HG03575 (cell line): ENCODE data around the gene ADAMTSL1.

Experiments used
- ATAC-seq: cut with Tn5 transposase; IDR thresholded peaks from one replicate; pipeline ENCODE4 v1.9.1; 2021; ENCODE audit not compliant: unreplicated experiment, insufficient number of reproducible peaks, low FRiP score; ENCODE audit errors: extremely low read depth

The ADAMTSL1 gene

DNA sequence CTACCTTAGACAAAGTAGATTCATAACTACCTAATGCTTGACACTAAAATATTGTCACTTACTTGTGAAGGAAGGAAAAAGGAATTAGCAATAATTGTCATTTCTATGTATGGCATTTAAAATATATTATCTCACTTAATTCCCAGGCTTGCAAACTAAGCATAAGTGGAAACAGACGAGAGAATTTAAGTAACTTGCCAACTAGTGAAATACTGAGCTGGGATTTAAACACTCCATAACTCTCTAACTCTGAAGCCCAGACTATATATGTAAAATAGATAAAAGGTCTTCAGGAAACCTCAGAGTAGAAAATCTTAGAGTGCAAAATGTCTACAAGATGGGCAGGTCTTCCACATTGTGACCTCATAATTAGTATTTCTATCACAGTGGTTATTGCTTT is 301.3 kb downstream of the ADAMTSL1 start:
- no peak for ATAC-seq

DNA sequence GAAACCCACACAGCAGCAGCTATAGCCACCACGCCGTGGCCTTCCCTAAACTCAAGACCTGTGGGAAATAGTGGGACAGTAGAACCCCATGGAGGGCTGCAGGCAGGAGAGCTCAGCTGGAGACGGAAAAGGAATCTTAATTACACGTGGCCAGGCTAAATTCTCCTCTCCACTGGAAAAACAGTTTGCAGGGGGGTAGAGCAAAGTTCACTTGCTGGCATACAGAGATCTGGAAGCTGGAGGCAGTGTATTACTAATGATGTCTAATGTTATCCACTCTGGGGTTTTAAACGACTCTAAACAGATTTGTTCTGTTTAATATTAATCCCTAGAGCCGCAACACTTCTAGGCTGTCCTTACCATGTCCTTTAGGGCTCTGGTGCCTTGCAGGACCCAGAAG is 302.0 kb downstream of the ADAMTSL1 start:
- ATAC-seq: no peak

DNA sequence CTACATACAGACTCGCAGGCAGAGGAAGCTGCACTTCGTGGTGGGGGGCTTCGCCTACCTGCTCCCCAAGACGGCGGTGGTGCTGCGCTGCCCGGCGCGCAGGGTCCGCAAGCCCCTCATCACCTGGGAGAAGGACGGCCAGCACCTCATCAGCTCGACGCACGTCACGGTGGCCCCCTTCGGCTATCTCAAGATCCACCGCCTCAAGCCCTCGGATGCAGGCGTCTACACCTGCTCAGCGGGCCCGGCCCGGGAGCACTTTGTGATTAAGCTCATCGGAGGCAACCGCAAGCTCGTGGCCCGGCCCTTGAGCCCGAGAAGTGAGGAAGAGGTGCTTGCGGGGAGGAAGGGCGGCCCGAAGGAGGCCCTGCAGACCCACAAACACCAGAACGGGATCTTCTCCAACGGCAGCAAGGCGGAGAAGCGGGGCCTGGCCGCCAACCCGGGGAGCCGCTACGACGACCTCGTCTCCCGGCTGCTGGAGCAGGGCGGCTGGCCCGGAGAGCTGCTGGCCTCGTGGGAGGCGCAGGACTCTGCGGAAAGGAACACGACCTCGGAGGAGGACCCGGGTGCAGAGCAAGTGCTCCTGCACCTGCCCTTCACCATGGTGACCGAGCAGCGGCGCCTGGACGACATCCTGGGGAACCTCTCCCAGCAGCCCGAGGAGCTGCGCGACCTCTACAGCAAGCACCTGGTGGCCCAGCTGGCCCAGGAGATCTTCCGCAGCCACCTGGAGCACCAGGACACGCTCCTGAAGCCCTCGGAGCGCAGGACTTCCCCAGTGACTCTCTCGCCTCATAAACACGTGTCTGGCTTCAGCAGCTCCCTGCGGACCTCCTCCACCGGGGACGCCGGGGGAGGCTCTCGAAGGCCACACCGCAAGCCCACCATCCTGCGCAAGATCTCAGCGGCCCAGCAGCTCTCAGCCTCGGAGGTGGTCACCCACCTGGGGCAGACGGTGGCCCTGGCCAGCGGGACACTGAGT is 303.2 kb downstream of the ADAMTSL1 start:
- ATAC-seq: no peak

DNA sequence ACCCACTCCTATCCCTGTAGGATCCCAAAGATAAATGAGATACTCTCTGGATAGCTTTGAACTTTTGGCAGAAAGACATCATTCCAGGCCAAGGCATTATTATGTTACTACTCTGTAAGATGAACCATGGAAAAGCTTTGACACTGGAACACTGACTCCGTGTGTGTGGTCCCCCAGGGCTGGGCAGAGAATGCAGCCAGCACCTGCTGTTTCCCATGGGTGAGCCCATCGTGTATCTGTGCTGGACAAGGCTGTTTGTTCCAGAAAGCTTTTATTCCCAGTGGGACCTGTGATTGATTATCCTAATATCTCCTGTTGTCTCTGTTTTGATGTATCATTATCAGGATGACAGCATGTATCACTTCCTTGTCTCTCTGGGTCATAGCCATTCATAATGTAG is 304.2 kb downstream of the ADAMTSL1 start:
- no peak for ATAC-seq

DNA sequence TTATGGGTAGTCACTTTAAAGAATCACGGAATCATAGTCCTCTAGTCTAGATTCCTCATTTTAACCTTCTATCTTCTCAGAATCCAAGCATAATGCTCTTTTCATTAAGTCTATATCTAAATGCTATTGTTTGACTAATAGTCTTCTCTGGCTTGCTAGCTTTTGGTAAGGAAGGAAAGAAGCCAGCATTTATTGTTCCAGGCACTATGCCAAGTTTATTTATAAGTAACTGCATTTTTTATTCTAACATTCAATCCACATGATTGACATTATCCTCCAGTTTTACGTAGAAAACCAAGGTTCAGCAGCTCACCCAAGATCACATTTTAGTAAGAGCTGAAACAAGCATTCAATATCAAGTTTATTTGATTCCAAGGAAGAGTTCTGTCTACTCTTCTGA is 304.9 kb downstream of the ADAMTSL1 start:
- no peak for ATAC-seq

DNA sequence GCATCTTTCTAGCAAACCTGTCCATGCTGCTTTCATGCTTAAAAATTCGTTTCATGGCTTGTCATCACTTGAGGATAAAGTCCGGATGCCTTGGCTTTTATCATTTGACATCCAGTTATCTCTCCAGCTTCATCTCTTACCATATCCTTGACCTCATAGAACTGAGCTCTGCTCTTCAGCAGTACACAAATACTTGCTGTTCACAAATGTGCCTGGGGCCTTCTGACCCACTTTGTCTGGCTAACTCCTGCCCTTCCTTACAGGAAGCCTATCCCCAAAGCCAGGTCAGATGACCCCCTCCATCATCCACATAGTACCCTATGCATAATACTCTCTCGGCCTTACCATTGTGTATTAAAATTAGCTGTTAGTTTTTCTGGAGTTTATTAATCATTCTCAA is 310.0 kb downstream of the ADAMTSL1 start:
- no peak for ATAC-seq

DNA sequence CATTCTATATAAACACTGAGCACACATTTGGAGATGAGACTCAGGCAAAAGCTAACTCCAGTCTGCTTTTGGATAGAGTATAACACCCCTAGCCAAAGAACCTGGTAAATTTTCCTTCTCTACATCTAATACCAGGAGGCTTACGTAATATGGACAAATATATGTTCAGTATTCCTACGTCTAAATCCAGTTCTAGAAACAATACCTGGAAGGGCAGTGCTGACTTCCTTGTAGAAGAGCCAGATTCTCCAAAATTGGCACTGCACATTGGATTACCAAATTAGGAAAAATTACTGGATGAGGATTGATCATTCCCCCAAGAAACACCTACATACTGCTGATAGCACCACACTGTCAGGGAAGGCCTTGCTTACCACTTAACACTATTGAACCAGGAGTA is 311.7 kb downstream of the ADAMTSL1 start:
- ATAC-seq: no peak

DNA sequence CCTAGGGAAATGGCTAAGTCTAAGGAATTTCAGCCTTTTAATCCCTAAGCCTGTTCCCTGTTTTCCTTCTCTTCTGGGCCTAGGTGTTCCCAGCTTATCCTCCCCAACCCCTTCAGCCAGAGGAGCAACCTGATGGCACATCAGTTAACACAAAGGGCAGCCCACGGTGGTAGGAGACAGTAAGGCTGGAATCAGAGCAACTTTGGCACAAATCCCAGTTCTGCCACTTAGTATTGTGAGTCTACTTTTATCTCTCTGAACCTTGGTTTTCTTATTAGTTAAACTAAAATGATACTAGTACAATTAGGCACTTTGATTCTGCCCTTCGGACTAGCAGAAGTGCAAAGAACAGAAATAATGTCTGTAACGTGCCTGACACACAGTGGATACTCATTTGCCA is 312.2 kb downstream of the ADAMTSL1 start:
- ATAC-seq: no peak

DNA sequence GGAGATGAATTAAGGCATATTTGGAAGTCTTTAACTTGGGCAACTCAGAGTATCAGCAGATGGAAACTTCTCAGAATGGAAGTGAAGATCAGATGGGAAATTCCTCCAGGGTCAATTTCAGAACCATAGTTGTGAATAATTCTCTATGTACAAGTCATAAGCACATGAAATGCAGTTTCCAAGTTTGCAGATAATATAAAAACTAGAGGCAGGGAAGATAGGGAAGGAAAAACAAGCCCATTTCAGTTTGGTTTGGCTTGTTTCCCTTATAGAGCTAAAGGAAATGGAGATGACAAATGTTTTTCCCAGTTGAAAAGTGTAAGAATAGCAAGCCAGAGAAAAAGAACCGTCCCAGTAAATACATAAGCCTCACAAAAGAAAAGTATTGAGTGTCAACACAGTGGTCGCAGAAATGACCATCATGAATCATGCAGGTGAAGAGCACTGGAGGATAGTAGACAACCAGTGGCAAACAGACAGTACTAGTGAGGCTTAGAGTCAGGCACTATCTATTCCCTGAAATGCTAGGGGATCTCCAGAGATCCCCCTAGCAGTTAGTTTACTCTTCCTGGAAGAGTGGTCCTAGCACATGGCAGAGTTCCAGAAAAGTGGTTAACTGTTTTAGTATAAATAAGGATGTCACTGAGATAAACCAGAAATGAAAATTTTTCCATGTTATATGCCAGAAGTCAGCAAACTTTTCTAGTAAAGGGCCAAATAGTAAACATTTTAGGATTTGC is 313.1 kb downstream of the ADAMTSL1 start:
- no peak for ATAC-seq

DNA sequence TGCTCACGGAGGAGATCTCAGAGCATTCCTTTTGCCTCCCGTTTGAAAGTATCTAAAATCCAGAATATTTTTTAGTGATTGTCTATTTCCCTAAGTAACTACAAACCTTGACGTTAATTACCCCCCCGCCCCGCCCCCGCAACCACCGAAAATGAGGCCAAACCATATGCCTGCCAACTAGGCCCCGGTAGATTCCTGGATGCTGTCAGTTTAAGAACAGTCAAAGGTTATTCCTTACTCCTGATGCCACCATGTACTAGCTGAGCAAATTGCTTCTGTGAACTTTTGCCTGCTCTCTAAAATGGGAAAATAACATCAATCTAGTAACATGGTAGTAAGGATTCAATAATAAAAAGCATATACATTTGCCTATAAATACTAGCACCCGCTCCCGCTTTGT is 314.3 kb downstream of the ADAMTSL1 start:
- no peak for ATAC-seq

DNA sequence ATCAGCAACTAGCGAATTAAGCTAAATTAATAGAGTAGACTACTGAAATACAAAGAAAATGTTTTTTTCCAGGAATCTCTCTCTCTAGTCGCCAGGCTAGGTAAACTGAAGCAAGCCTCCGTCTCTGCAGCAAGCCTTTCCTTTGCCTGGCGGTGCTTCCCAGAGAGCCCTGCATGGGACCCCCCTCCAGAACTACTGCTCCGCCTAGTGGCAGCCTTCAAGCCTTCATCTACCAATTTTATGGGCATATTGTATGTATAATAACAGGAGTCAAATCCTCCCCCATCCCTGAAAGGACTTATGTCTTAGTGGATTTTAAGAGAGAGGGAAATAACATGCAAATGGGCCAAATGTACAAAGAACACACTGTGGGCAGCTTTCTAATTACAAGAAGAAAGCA is 317.1 kb downstream of the ADAMTSL1 start:
- ATAC-seq: no peak

DNA sequence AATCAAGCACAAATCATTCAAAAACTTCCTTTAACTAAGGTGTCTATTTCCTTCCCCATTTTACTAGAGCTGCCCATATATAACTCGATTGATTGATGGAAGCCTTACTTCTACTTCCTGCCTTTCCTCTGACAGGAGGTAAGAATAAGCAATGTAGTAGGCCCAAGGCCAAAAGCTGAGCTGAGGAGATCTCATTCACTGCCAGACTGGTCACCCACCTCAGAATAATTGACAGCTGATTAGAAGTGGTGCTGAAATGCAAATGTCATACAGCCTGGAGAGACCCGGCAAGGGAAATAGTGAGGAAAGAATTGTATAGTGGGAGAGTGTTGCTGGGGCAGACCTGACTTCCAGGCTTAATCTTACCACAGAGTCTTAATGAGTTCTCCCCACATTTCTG is 319.2 kb downstream of the ADAMTSL1 start:
- ATAC-seq: no peak

DNA sequence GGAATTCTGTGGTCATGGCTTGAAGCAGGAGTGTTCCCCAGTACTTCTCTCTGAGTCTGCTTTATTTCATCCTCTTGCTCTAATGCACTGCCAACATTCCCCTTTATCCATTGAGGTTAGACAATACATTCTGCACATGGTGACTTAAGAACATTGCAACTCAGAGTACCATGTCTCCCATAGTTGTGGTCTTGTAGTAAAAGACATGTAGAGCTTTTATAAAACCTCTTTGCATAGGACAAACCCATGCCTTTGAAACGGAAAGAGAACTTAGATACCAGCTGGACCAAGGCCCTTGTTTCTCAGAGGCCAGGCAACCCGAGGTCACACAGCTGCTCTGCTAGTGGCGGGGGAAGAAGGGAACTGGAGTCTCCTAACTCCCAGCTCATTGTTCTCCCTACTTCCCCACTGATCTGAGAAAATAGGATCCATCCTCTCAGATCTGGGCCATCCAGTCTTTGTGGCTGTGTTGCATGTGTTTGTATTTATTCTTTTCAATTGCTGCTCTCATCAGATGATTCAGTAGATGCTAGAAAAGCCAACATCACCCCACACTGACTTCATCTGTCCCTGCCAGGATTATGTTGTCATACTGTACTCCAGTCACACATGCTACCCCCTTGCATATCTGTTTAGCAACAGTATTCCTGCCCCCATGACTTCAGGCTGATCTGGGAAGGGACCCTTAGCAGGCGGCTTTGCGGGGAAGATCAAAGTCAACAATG is 322.2 kb downstream of the ADAMTSL1 start:
- ATAC-seq: no peak

DNA sequence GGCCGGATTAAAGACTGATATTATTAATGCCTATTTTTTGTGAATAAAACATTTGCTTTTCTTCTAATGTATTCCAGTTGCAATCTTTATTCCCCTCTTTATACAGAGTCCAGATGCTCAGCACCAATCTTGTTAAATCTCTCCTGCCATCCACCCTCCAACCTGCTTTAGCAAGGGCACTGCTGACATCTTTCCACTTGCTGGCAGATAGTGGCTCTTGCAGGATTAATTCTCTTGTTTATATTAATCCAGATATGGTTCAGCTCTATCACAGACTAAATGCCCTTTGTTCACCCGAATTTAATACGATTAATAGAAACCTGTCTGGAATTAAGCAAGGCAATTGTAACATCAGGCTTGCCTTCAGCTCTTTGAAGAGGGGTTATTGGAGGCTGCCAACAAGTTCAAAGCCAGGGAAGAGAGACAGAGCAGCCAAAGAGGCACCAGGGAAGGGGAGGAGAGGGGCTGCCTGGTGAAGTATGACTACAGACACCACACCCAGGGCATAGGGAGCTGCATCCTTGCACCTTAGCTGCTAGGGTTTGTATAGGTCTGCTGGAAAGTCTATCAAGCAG is 322.8 kb downstream of the ADAMTSL1 start:
- no peak for ATAC-seq

DNA sequence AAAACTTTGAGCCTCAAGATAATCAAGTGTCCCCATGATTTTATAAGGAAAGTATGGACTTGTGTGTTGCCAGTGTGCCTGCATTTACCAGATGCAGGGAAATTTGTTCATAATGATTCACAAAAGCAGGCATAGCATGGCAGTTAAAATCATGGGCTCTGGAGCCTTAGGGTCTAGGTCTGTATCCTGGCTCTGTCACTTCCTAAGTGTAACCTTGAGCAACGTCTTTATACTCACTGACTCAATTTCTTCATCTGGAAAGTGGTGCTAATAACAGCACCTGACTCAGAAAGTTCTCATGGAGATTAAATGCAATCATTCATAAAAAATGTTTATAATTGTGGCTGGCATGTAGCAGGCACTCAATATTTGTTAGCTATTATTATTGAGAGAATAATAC is 324.2 kb downstream of the ADAMTSL1 start:
- ATAC-seq: no peak

DNA sequence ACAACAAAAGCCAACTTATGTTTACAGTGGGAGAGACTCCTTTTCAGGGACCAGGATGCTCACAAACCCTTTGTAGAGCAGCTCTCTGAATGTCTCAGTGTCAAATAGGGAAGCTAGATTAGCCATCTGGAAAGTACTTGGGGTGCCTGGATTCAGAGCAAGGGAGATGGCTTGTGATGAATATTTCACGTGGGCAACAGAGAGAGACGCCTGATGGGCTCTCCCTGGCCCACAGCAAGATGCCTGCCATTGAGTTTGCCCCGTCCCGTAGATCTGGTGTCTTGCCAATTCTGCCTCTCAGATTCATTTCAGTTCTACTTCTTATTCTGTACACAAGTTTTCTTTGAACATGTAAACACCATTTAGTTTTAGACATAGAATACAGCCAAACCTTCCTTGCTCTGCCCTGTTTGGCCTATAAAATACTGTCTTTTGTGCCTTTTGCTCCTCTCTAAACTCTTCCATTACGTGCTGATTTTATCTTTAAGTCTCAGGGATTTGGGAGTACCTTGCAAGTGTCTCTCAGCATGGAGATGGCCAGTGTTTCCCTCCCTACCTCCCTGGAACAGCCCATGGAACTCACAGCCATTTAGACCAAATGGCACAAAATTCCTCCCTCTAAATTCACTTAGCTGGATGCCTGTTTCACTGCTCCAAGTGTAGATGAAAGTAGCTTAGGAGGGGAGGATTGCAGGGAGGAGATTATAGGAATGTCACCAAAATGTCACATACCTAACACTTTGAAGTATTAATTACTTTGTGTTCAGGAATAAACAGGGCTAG is 324.7 kb downstream of the ADAMTSL1 start:
- no peak for ATAC-seq

DNA sequence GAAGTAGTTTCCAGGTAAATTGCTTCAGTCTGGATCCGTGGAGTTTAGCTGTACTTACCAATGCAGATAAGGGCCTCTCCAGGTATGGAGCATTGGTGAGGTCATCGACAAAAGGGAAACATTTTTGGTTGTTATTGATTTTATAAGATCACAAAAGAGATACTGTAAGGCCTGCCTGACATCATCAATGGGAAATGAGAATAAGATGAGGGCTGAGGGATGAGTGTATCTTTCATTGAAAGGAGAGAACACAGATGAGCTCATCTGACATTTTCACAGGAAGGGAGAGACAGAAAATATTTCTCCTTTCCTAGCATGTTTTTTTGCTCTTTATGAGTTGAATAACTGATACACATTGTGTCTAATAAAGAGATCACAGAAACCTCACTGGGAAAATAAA is 325.5 kb downstream of the ADAMTSL1 start:
- no peak for ATAC-seq

DNA sequence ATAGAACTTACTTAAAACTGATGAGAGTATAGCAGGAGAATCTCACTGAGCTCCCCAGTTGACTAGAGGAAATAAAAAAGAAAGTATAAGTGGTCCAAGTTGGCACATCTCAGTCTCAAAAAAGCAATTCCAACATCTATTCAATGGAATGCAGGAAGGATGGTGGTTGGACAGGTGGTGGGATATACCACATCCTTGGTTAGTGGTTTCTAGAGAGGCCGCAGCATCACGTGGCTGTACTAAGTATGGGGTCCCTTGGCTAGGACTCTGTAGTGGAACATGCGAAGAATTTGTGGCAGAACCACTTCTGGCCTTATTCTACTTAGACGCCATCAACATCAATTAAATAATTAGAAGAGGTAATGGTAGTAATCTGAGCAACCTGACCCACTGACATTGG is 326.6 kb downstream of the ADAMTSL1 start:
- ATAC-seq: no peak

DNA sequence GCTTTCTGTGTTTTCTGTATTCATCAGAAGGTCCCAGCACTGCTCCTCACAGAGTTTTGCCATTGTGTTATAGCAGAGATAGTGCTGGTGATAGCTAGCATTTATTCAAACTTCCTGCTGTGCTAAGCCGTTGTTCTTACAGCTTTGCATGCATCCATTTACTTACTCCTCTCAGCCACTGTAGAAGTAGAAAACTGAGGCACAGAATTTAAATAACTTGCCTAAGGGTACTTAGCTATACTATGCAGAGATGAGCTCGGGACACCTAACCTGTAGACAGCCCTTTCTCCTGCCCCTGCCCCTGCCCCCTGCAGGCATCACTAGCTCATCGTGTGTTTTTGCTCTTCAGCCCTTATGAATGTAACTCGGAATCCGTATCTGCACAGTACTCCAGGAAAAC is 331.4 kb downstream of the ADAMTSL1 start:
- ATAC-seq: no peak
